Activated B cell treated with CpG ODN at 0.5 μM for 24 hours (primary cell): Measurements from ENCODE around the gene S100Z. TPM values are rescaled to one million over a fixed set of nuclear protein-coding genes. Genes with fewer than 3 reads are reported as not detected.

Experiments
- ATAC-seq: fragments of 200-7000 bp; cut with Tn5 transposase; one replicate; pipeline ENCODE4 v1.10.0; 2021; ENCODE audit warnings: low read depth, mild to moderate bottlenecking, moderate library complexity
- CTCF ChIA-PET: fragments of 350-600 bp; sonication (Branson Sonifier 250); formaldehyde crosslinking; loops from one replicate; lab custom pipeline; 2021; ENCODE audit warnings: antibody characterized with exemption; lab: Charles Lee
- POLR2A ChIA-PET: fragments of 350-600 bp; sonication (Branson Sonifier 250); formaldehyde crosslinking; loops from one replicate; lab custom pipeline; 2021; ENCODE audit warnings: antibody characterized with exemption; lab: Charles Lee
- DNase-seq: peaks from one replicate; pipeline ENCODE4 v3.0.0; 2022
- H3K27ac Mint-ChIP-seq: one replicate; pipeline ENCODE4 v1.8.0; 2020; ENCODE audit warnings: mixed read lengths
- H3K27me3 Mint-ChIP-seq: one replicate; pipeline ENCODE4 v1.8.0; 2021; ENCODE audit warnings: mixed read lengths
- H3K36me3 Mint-ChIP-seq: one replicate; pipeline ENCODE4 v1.8.0; 2021; ENCODE audit warnings: low read depth, mixed read lengths
- H3K4me1 Mint-ChIP-seq: one replicate; pipeline ENCODE4 v1.8.0; 2021; ENCODE audit warnings: mixed read lengths
- H3K4me3 Mint-ChIP-seq: one replicate; pipeline ENCODE4 v1.8.0; 2020; ENCODE audit warnings: mild to moderate bottlenecking, mixed read lengths
- H3K9me3 Mint-ChIP-seq: one replicate; pipeline ENCODE4 v1.8.0; 2020; ENCODE audit warnings: mixed read lengths
- CTCF ChIP-seq: fragments of 200-600 bp; IDR thresholded peaks from one replicate; pipeline ENCODE4 v1.8.0; 2022; ENCODE audit warnings: antibody characterized with exemption, mild to moderate bottlenecking
- intact Hi-C: fragments of 100-400 bp; cut with micrococcal nuclease; formaldehyde crosslinking; loops from one replicate; pipeline ENCODE4 v1.15.1; 2024
- total RNA-seq: library from RNA; stranded (reverse); gene quantifications from 2 replicates; pipeline ENCODE4 v1.2.3, GENCODE V29; 2022

The S100Z gene
- total RNA-seq, 1 donor from 2014 or later = not detected

DNA sequence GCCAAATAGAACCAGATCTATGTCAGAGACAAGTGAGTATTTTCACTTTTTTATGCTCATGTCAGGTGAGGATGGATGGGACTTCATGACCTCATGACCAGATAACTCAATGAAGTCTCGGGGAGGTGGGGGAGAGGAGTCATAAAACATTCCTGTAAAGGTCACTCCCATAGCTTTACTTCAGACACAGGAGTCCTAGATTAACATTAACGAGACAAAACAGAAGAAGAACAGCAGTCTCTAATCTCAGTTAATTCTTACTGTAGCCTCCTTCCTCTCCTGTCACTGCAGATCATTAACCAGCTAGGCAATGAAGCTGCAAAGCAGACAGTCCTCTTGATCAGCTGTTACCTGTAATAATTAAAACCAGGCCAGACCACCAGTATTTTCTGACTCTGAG lies 114.2 kb downstream of the S100Z start:
- H3K9me3 Mint-ChIP-seq = no peaks in the 10 kb centered on the region
- ChIA-PET CTCF (no interaction called here), POLR2A (no interaction called here)
- DNase-seq (no peak), ATAC-seq (no peak)
- no peaks in the 10 kb centered on the region for H3K36me3 Mint-ChIP-seq
- H3K4me1 Mint-ChIP-seq = no peaks in the 10 kb centered on the region
- no peak overlapping the region for H3K4me3 Mint-ChIP-seq
- H3K27me3 Mint-ChIP-seq = peaks cover 6% of the 10 kb centered on the region
- H3K27ac Mint-ChIP-seq = no peak overlapping the region
- no peak for TF ChIP-seq CTCF
- intact Hi-C loops = no loop called here

Other genes with a start within 250 kb of the S100Z start
- not detected in 2 replicates for gene F2RL2, start 226.6 kb upstream of the S100Z start, total RNA-seq
- 0.18 and 0.20 TPM in 2 replicates for gene F2R, start 133.9 kb upstream of the S100Z start, total RNA-seq
- gene F2RL1, start 31.0 kb upstream of the S100Z start, total RNA-seq = 0.07 and 0.22 TPM in 2 replicates
- 0.27 TPM in 1 of 2 replicates, not detected in the other for gene CRHBP, start 103.0 kb downstream of the S100Z start, total RNA-seq
- 22.2 and 26.5 TPM in 2 replicates for gene AGGF1, start 180.4 kb downstream of the S100Z start, total RNA-seq
- gene ZBED3, start 237.3 kb downstream of the S100Z start, total RNA-seq = 3.2 and 3.5 TPM in 2 replicates